GM18861 (cell line): Measurements from ENCODE around the gene LMBR1.
"Not testable (repeated sequence)": the region's sequence is repeated elsewhere in the genome, so short reads cannot be mapped to it uniquely, and the experiment has no call there.

Experiments
- ATAC-seq: cut with Tn5 transposase; IDR thresholded peaks from one replicate; pipeline ENCODE4 v1.9.1; 2021; ENCODE audit not compliant: unreplicated experiment

LMBR1 gene

DNA sequence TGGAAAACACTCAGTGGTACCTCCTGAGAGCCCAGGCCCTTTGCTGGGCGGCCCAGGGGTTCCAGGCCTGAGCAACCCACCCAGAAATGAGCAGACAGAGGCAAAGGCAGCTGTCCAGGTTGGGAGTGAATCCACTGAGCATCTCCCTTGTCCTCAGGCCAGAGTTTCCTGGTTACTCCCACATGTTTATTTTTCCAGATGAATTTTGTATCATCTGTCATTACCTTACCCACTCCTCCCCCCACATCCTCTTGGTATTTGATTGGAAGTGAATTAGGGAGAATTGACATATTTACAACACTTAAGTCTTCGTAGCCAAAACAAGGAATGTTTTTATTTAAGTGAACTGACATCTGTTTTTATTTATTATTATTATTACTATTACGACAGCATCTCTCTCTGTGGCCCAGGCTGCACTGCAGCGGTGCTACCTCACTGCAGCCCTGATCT, 13.2 kb upstream of the LMBR1 start:
- ATAC-seq, result no peak

DNA sequence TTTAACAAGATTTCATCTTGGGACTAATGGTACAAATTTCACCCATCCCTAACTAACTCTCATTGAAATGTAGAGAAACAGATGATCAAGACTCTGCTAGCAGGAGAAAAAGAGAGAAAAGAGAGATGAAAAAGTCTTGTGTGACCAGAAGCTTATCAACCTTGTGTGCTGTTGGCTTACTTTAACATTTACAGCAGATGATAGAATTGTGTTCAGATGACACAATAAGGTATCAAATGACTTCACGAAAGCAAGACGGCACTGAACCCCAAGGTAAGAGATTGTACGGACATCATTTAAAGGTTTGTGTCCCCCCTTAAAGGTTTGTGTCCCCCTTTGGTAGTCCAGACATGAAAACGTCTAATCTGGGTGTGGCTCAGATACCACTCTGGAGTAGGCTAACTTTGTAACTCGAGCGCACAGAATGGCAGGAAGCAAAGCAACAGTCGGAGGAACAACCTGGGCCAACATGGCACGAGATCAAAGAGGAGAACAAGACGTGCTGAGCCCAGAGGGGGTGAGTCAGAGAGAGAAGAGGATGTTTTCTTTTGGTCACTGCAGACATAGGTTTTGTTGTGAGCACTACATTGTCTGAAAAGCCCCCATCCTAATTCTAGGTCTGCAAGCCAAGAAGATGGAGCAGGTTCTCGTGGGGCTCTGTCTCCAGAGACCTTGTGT, 10.4 kb upstream of the LMBR1 start:
- ATAC-seq, result no peak

DNA sequence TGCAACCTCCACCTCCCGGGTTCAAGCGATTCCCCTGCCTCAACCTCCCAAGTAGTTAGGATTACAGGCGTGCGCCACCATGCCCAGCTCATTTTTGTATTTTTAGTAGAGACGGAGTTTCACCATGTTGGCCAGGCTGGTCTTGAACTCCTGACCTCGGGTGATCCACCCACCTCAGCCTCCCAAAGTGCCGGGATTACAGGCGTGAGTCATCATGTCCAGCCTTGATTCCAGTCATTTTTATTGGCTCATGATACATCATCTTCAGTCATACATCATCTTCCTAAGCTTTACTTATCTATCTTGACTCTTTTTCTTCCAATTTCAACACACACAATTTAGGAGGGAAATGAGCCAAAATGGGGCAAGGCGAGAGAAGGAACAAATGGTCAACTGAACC, 7.1 kb upstream of the LMBR1 start:
- not testable (repeated sequence) for ATAC-seq

DNA sequence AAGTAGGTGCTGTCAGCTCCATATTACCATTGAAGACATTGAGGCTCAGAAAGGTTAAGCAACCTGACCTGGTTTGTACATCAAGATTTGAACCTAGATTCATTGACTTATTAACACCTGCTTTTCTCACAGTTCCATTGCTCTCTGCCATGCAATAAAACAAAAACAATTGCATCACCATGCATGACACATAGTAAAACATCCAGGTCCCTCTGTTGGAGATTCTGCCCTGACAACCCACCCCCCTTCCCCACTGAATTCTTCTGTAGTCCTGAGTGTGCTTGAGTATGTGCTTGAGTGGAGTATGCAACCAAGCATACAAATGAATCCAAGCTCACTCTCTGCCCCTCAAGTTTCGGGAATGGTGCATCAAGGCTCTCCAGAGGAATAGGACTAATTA, 6.0 kb upstream of the LMBR1 start:
- no peak for ATAC-seq

DNA sequence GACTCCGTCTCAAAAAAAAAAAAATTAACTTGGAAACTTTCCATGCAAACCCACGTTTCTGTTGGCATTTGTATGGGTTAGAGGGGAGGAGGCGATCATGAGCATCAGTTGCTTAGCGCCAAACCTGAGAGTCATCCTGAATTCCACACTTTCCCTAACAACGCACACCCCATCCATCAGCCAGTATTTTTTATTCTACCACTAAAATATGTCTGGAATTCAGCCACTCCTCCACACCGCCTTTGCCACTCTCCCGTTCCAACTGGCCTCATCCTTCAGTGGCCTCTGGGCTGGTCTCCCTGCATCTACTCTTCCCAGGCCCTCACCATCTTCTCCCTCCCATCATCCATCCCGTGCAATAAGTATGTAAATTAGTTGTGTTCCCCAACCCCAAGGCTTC, 4.7 kb upstream of the LMBR1 start:
- no peak for ATAC-seq

DNA sequence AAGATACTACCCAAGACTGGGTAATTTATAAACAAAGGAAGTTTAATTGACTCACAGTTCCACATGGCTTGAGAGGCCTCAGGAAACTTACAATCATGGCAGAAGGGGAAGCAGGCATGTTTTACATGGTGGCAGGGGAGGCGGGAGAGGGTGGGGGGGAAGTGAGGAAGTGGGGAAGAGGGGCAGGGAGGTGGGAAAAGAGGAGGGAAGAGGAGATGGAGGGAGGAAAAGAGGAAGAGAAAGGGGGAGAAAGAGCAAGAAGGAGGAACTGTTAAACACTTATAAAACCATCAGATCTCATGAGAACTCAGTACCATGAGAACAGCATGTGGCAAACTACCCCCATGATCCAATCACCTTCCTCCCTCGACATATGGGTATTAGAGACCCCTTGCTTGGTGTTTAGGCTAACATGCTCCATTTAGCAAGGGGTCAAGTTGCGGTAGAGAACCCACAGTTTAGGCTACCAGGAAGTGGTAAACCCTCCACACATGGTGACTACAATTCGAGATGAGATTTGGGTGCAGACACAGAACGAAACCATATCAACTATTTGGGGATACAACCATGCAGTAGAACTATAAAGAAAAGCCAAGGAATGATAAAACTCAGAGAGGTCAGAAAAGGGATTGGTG, 3.5 kb upstream of the LMBR1 start:
- ATAC-seq, result peak; percentile 25

DNA sequence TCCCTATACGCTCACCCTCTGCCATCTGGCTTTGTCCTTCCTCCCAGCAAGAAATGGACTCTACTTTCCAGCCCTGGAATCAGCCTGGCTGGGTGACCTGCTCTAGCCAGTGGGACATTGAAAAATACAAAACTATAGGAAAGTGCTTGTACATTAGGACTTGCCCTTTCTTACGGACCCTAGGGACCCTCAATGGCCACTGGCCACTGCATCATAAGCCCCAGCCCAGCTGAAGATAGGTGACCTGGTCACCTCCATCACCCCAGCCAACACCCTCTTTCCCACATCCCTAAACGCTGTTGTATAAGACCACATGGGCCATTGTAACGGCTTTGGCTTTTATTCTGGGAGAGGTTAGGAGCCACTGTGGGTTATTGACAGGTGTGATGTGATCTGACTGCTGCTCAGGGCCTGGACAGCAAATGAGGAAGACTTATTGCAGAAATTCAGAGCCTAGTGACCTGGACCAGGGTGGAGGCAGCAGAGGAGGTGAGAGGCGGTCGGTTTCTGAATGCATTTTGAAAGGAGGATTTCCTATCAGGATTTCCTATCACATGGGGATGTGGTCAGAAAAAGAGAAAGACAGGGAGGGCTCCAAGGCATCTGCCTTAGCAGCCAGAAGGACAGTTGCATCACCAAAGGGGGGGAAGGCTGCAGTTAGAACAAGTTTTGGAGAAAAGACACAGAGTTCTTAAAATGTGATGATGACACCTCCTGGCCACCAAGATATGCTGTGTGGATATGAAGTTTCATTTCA, 2.2 kb upstream of the LMBR1 start:
- no peak for ATAC-seq

DNA sequence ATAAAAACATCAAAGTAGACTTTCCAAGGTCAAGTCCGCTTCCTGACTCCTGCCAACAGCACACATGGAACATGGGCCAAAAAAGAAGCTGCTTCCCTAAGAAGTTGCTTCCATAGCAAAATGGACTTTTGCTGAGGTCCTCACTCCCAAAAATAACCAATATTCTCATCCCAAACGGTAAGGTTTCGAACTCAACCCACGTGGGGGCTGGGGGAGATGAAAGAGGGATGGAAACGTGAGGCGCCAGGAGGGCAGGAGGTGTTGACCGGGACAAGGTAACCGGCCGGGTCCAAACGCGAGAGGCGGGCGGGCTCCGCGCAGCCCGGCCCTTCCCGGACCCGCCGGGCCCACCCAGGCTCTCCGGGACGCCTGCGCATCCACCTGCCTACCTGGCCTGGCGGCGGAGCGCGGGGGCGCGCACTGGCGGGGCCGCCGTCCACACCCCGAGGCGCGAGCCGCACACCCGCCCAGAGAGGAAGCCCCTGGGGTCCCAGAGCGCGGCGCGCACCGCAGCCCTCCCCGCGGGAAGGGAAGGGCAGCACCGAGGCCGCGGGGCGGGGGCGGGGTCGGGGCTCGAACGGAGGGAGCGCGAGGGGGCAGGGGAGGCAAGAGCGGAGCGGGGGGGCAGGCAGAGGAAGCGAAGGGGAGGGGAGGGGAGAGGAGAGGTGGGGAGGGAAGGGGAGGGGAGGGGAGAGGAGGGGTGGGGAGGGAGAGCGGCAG, 742 bp downstream of the LMBR1 start:
- ATAC-seq, result peak; percentile 19

DNA sequence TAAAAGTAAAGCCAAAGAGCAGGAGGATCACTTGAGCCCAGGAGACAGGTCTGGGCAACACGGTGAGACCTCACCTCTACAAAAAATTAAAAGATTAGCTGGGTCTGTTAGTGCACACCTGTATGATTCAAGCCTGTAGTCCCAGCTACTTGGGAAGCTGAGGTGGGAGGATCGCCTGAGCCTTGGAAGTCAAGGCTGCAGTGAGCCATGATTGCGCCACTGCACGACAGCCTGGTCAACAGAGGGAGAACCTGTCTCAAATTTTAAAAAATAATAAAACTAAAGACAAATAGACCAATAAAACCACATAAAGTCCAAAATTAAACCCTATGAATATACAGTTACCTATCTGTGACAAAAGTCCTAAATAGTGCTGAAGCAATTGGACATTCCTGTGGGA, 3.2 kb downstream of the LMBR1 start:
- ATAC-seq, result no peak

DNA sequence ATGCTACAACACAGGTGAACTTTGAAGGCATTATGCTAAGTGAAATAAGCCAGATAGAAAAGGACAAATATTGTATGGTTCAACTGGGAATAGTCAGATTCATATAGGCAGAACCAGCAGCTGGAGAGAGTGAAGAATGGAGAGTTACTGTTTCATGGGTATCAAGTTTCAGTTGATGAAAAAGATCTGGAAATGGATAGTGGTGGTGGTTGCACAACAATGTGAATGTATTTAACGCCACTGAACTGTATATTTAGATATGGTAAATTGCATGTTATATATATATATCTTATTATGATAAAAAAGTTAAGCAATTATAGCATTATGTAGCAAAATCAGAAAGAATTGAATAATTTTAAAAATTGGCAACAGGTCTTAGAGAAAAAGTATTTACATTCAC, 3.9 kb downstream of the LMBR1 start:
- ATAC-seq, result no peak

DNA sequence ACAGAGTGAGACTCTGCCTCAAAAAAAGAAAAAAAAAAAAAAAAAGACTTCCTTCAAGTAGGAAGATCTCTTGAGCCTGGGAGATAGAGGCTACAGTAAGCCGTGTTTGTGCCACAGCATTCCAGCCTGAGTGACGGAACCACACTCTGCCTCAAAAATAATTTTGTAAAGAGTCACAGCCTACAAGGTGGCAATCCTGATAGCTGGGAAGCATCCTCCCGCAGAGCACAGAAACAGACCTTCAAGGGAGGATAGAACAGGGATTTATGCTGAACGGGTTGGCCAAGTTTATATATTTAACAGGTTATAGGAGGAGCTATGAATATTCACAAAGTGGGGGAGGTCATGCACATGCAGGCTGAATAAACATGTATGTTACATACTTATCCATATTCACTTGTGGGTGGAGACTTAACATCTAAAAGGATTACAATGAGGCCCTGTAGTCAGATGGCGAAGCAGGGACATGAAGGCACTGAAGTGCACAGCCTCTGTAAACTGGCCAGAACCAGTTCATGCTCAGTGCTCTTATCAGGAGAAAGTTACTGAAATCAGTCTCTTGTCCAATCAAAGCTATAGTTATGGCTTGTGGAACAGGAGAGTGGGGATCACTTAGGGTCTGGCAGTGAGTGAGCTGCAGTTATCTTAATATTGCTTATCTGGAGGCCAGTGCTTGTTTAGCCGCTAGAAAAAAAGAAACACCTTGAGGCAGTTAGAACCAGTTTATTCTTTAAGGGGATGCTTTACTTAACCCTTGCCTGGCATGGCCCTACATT, 6.8 kb downstream of the LMBR1 start:
- no peak for ATAC-seq

DNA sequence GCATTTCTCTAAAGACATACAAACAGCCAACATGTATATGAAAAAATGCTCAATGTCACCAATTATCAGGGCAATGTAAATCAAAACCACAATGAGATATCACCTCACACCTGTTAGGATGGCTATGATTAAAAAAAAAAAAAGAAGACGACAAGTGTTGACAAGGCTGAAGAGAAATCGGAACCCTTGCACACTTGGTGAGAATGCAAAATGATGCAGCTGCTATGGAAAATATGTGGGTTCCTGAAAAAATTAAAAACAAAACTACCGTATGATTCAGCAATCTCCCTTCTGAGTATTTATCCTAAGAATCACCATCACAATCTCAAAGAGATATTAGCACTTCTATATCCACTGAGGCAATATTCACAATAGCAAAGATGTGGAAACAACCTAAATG, 11.3 kb downstream of the LMBR1 start:
- no peak for ATAC-seq

DNA sequence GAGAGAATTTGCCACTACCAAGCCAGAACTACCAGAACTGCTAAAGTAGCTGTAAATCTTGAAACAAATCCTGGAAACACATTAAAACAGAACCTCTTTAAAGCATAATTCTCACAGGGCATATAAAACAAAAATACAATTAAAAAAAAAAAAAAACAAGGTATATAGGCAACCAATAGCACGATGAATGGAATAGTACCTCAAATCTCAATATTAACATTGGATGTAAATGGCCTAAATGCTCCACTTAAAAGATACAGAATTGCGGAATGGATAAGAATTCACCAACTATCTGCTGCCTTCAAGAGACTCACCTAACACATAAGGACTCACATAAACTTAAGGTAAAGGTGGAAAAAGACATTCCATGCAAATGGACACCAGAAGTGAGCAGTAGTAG, 17.2 kb downstream of the LMBR1 start:
- no peak for ATAC-seq

DNA sequence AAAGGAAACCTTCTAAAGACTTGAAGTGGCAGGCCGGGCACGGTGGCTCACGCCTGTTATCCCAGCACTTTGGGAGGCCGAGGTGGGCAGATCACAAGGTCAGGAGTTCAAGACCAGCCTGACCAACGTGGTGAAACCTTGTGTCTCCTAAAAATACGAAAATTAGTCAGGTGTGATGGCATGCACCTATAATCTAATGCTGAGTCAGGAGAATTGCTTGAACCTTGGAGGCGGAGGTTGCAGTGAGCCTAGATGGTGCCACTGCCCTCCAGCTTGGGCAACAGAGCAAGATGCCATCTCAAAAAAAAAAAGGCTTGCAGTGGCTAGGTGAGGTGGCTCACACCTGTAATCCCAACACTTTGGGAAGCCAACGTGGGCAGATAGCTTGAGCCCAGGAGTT, 24.6 kb downstream of the LMBR1 start:
- ATAC-seq, result not testable (repeated sequence)

DNA sequence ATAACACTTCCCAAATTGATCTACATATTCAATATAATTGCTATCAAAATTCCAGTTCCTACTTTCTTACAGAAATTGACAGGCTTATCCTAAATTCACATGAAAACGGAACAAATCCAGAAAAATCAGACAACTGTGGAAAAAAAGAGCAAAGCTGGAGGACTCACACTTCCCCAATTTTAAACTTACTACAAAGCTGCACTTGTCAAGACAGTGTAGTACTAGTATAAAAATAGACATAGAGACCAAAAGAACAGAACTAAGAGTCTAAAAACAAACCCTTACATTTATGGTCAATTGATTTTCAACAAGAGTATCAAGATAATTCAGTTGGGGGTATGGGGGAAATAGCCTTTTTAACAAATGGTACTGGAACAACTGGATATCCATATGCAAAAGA, 27.5 kb downstream of the LMBR1 start:
- no peak for ATAC-seq

DNA sequence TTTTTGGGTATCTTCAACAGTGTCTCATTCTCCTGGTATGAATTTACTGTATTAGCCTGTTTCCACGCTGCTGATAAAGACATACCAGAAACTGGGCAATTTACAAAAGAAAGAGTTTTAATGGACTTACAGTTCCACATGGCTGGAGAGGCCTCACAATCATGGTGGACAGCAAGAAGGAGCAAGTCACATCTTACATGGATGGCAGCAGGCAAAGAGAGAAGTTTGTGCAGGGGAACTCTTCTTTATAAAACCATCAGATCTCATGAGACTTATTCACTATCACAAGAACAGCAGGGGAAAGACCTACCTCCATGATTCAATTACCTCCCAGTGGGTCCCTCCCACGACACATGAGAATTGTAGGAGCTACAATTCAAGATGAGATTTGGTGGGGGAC, 31.0 kb downstream of the LMBR1 start:
- ATAC-seq, result not testable (repeated sequence)

DNA sequence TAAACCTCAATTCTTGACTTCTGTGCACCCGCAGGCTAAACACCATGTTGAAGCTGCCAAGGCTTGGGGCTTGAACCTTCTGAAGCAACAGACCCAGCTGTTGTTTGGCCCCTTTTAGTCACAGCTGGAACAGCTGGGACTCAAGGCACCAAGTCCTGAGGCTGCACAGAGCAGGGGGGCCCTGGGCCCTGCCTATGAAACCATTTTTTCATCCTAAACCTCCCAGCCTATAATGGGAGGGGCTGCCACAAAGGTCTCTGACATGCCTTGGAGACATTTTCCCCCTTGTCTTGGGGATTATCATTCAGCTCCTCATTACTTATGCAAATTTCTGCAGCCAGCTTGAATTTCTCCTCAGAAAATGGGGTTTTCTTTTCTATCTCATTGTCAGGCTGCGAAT, 31.8 kb downstream of the LMBR1 start:
- no peak for ATAC-seq

DNA sequence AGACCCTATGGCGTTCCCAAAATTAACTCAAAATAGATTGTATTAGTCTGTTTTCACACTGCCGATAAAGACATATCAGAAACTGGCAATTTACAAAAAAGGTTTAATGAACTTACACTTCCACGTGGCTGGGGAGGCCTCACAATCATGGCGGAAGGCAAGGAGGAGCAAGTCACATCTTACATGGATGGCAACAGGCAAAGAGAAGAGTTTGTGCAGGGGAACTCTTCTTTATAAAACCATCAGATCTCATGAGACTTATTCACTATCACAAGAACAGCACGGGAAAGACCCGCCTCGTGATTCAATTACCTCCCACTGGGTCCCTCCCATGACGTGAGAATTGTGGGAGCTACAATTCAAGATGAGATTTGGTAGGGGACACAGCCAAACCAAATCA, 32.9 kb downstream of the LMBR1 start:
- not testable (repeated sequence) for ATAC-seq

DNA sequence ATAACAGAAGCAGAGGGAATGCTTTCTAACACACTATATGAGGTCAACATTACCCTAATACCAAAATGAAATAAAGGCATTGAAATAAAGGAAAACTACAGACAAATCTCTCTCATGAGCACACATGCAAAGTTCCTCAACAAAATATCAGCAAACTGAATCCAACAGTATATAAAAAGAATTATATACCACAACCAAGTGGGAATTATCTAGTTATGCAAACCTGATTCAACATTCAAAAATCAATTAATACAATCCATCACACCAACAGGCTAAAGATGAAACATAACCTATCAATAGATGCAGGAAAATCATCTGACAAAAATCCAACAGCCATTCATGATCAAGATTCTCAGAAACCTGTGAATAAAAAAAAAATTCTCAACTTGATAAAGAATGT, 34.5 kb downstream of the LMBR1 start:
- ATAC-seq, result no peak

DNA sequence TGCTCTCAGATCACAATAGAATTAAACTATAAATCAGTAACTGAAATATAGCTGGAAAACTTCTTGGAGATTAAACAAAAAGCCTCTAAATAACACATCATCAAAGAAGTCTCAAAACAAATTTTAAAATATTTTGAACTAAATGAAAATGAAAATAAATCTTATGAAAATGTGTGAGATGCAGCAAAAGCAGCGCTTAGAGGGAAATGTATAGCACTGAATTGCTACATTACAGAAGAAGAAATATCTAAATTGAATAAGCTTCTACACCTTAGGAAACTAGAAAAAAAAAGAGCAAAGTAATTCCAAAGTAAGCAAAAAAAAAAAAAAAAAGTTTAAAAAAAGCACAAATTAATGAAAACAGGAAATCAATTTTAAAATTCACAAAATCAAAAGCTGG, 35.2 kb downstream of the LMBR1 start:
- no peak for ATAC-seq

DNA sequence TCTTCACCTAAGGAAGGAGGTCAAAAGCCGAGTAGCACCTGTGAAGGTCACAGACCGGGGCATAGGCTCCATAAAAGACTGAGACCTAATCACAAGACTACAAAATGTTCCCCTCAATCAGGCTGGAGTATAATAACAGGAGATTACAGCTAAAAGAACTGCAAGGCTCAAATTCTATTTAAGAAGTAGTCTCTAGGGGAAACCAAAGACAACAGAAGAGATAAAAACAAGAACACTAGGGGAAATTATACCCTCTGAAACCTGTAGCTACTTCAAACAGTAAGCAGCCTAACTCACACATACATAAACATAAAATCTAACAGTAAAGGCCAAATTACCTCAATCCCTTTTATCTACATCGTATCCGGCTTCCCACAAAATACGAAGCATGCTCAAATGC, 38.3 kb downstream of the LMBR1 start:
- no peak for ATAC-seq
